Endothelial cell (in vitro differentiated cells): ENCODE data around the gene RTP5. TPM values are rescaled to one million over a fixed set of nuclear protein-coding genes. Genes with fewer than 3 reads are reported as not detected.

Source experiments
- DNase-seq: peaks from one replicate; pipeline ENCODE4 v3.0.0; 2021; ENCODE audit warnings: low spot score
- H3K27ac Mint-ChIP-seq: one replicate; pipeline ENCODE4 v1.8.0; 2021; ENCODE audit warnings: mixed read lengths, inconsistent platforms; ENCODE audit not compliant: unreplicated experiment
- H3K27me3 Mint-ChIP-seq: one replicate; pipeline ENCODE4 v1.8.0; 2021; ENCODE audit warnings: mild to moderate bottlenecking, moderate library complexity, mixed read lengths, inconsistent platforms; ENCODE audit not compliant: unreplicated experiment
- H3K36me3 Mint-ChIP-seq: one replicate; pipeline ENCODE4 v1.8.0; 2021; ENCODE audit warnings: mild to moderate bottlenecking, low read depth, mixed read lengths, inconsistent platforms; ENCODE audit not compliant: unreplicated experiment
- H3K4me1 Mint-ChIP-seq: one replicate; pipeline ENCODE4 v1.8.0; 2021; ENCODE audit warnings: mild to moderate bottlenecking, mixed read lengths, inconsistent platforms; ENCODE audit not compliant: unreplicated experiment
- H3K4me3 Mint-ChIP-seq: one replicate; pipeline ENCODE4 v1.8.0; 2021; ENCODE audit warnings: mild to moderate bottlenecking, mixed read lengths, inconsistent platforms; ENCODE audit not compliant: unreplicated experiment
- H3K9me3 Mint-ChIP-seq: one replicate; pipeline ENCODE4 v1.8.0; 2021; ENCODE audit warnings: mixed read lengths, inconsistent platforms; ENCODE audit not compliant: unreplicated experiment
- CTCF ChIP-seq: fragments of 200-600 bp; sonication (generic); IDR thresholded peaks from one replicate; pipeline ENCODE4 v1.5.0; 2021; ENCODE audit warnings: antibody characterized with exemption; ENCODE audit not compliant: unreplicated experiment
- total RNA-seq: library from RNA; stranded (reverse); fragmentation: NEBNext Ultra II Directional; extraction: Animal tissue kit (Norgen Biotek cat#: 25700); gene quantifications from one replicate; pipeline ENCODE4 v1.2.1, GENCODE V29; 2021; ENCODE audit not compliant: unreplicated experiment

Gene RTP5
- total RNA-seq, 1 donor from 2014 or later = not detected

- Mint-ChIP-seq H3K4me3 (no peak overlapping the region), H3K27ac (no peak overlapping the region), H3K27me3 (peaks cover 4% of the 10 kb centered on the region), H3K9me3 (no peaks in the 10 kb centered on the region), H3K4me1 (peaks cover 6% of the 10 kb centered on the region), H3K36me3 (peaks cover 8% of the 10 kb centered on the region)
- no peak for TF ChIP-seq CTCF
- DNase-seq = no peak
These were observed 39.3 kb downstream of the RTP5 start for GRCh38 chr2:241908686-241909420.

GRCh38 chr2:241909769-241910168 is 40.2 kb downstream of the RTP5 start:
- no peak for TF ChIP-seq CTCF
- no peak for DNase-seq
- Mint-ChIP-seq H3K4me1 (peaks cover 2% of the 10 kb centered on the region), H3K9me3 (no peaks in the 10 kb centered on the region), H3K27me3 (no peaks in the 10 kb centered on the region), H3K36me3 (peaks cover 8% of the 10 kb centered on the region), H3K4me3 (no peak overlapping the region), H3K27ac (no peak overlapping the region)

GRCh38 chr2:241910604-241911520 is 41.3 kb downstream of the RTP5 start:
- Mint-ChIP-seq H3K27me3 (no peaks in the 10 kb centered on the region), H3K4me1 (no peaks in the 10 kb centered on the region), H3K36me3 (peaks cover 8% of the 10 kb centered on the region), H3K27ac (peak overlapping the region; percentile 39), H3K4me3 (no peak overlapping the region), H3K9me3 (no peaks in the 10 kb centered on the region)
- no peak for TF ChIP-seq CTCF
- no peak for DNase-seq

GRCh38 chr2:241911551-241911950 is 42.0 kb downstream of the RTP5 start:
- no peak for DNase-seq
- H3K27me3 Mint-ChIP-seq = no peaks in the 10 kb centered on the region
- no peaks in the 10 kb centered on the region for H3K9me3 Mint-ChIP-seq
- no peaks in the 10 kb centered on the region for H3K4me1 Mint-ChIP-seq
- H3K4me3 Mint-ChIP-seq = no peak overlapping the region
- no peak for TF ChIP-seq CTCF
- H3K27ac Mint-ChIP-seq = no peak overlapping the region
- H3K36me3 Mint-ChIP-seq = peaks cover 8% of the 10 kb centered on the region
